ENCODE measurements around the gene SLC11A2.

DNA sequence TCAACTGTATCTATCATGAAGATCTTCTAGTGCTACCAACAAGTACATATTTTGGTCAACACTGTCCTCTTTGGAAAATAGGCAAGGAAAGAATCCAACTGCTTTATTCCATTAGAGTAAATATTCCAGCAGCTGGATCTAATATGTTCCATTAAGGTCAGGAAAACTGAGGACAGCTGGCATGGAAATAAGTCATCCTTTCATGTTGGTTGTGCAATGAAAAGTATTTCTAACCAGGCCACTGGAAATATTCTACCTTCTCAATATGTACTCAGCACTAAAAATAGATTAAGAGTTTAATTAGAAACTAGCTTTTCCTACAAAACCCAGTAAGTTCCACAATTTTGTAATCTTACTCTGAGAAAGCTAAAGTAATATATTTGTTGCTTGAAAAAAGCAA, 54.2 kb downstream of the SLC11A2 start:
- TF ChIP-seq POLR2A (IDR thresholded peaks at IDR 0.05) (no peak), EP300 (IDR thresholded peaks at IDR 0.05) (no peak), POLR2AphosphoS5 (IDR thresholded peaks at IDR 0.05) (peak in 3 of 4 donors; percentile 7 to 48 (median 34))
- TF ChIP-seq, protein P1, sequence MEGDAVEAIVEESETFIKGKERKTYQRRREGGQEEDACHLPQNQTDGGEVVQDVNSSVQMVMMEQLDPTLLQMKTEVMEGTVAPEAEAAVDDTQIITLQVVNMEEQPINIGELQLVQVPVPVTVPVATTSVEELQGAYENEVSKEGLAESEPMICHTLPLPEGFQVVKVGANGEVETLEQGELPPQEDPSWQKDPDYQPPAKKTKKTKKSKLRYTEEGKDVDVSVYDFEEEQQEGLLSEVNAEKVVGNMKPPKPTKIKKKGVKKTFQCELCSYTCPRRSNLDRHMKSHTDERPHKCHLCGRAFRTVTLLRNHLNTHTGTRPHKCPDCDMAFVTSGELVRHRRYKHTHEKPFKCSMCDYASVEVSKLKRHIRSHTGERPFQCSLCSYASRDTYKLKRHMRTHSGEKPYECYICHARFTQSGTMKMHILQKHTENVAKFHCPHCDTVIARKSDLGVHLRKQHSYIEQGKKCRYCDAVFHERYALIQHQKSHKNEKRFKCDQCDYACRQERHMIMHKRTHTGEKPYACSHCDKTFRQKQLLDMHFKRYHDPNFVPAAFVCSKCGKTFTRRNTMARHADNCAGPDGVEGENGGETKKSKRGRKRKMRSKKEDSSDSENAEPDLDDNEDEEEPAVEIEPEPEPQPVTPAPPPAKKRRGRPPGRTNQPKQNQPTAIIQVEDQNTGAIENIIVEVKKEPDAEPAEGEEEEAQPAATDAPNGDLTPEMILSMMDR (IDR thresholded peaks at IDR 0.05), result no peak

Measured in sigmoid colon (tissue), 4 donors.